IMR-90 (cell line): ENCODE results near the gene GCN1. TPM values are rescaled to one million over a fixed set of nuclear protein-coding genes. Genes with fewer than 3 reads are reported as not detected.

Experiments used
- ATAC-seq: fragments of 200-7000 bp; cut with Tn5 transposase; 2 replicates; pipeline ENCODE4 v1.9.1; 2020; ENCODE audit warnings: low read depth, mild to moderate bottlenecking, moderate library complexity
- BruUV-seq: library from RNA; stranded (reverse); fragments of 400-500 nt; replicated peaks from 2 replicates; lab custom pipeline; 2021; lab: Mats Ljungman, UMichigan
- CTCF ChIA-PET: fragments of 300-600 bp; formaldehyde crosslinking; extraction: SDS; loops from one replicate; lab custom pipeline; 2021; ENCODE audit warnings: antibody characterized with exemption; lab: Yijun Ruan, JAX
- POLR2A ChIA-PET: fragments of 300-600 bp; sonication (Branson Sonifier 250); formaldehyde crosslinking; loops from one replicate; lab custom pipeline; 2022; ENCODE audit warnings: antibody characterized with exemption; ENCODE audit not compliant: unreplicated experiment; lab: Charles Lee
- DNase-seq: peaks from one replicate; pipeline ENCODE4 v3.0.0; 2013
- H2AFZ ChIP-seq: replicated peaks from 2 replicates; pipeline ENCODE3; 2013; ENCODE audit warnings: low read length, mild to moderate bottlenecking; ENCODE audit not compliant: poor library complexity
- H2AK5ac ChIP-seq: 2 replicates; pipeline ENCODE4 v1.6.1; 2013; ENCODE audit warnings: low read depth, low read length, inconsistent platforms
- H2AK9ac ChIP-seq: replicated peaks from 2 replicates; pipeline ENCODE3; 2013; ENCODE audit warnings: mild to moderate bottlenecking, low read depth, low read length, moderate library complexity; ENCODE audit not compliant: poor library complexity
- H2BK120ac ChIP-seq: 2 replicates; pipeline ENCODE4 v1.6.1; 2013; ENCODE audit warnings: low read depth, low read length, inconsistent platforms
- H2BK15ac ChIP-seq: 3 replicates; pipeline ENCODE4 v1.6.1; 2013; ENCODE audit warnings: low read depth, low read length, inconsistent platforms
- H2BK20ac ChIP-seq: 2 replicates; pipeline ENCODE4 v1.6.1; 2013; ENCODE audit warnings: low read depth, mild to moderate bottlenecking, inconsistent platforms, low read length, moderate library complexity
- H2BK5ac ChIP-seq: 2 replicates; pipeline ENCODE4 v1.6.1; 2013; ENCODE audit warnings: mild to moderate bottlenecking, low read depth, low read length, inconsistent platforms; ENCODE audit not compliant: poor library complexity, severe bottlenecking
- H3K14ac ChIP-seq: replicated peaks from 2 replicates; pipeline ENCODE4 v1.6.1; 2013; ENCODE audit warnings: low read depth, low read length, inconsistent platforms
- H3K18ac ChIP-seq: 2 replicates; pipeline ENCODE4 v1.6.1; 2013; ENCODE audit warnings: low read depth, low read length, control low read depth
- H3K23ac ChIP-seq: 2 replicates; pipeline ENCODE4 v1.6.1; 2013; ENCODE audit warnings: low read depth, low read length, inconsistent platforms
- H3K27ac ChIP-seq: 2 replicates; pipeline ENCODE4 v1.5.1; 2013; ENCODE audit warnings: mild to moderate bottlenecking, control low read depth, low read length; ENCODE audit not compliant: insufficient read depth
- H3K27me3 ChIP-seq: 2 replicates; pipeline ENCODE4 v1.6.1; 2013; ENCODE audit warnings: low read length; ENCODE audit not compliant: control insufficient read depth, insufficient read depth
- H3K36me3 ChIP-seq: 2 replicates; pipeline ENCODE4 v1.6.1; 2013; ENCODE audit warnings: low read length, mixed read lengths; ENCODE audit not compliant: control insufficient read depth, insufficient read depth
- H3K4ac ChIP-seq: 2 replicates; pipeline ENCODE4 v1.6.1; 2013; ENCODE audit warnings: low read depth, low read length, inconsistent platforms
- H3K4me1 ChIP-seq: 2 replicates; pipeline ENCODE4 v1.6.1; 2013; ENCODE audit warnings: low read length, mixed read lengths; ENCODE audit not compliant: control insufficient read depth, insufficient read depth
- H3K4me2 ChIP-seq: 2 replicates; pipeline ENCODE4 v1.6.1; 2013; ENCODE audit warnings: low read depth, mild to moderate bottlenecking, control low read depth, low read length, moderate library complexity
- H3K4me3 ChIP-seq: 2 replicates; pipeline ENCODE4 v1.5.1; 2013; ENCODE audit warnings: low read depth, mild to moderate bottlenecking, control low read depth, low read length, moderate library complexity; ENCODE audit not compliant: insufficient read depth
- H3K56ac ChIP-seq: 2 replicates; pipeline ENCODE4 v1.6.1; 2013; ENCODE audit warnings: low read length, inconsistent platforms; ENCODE audit not compliant: insufficient read depth; ENCODE audit errors: extremely low read depth
- H3K79me1 ChIP-seq, 2 experiments: 2 replicates each; pipeline ENCODE4 v1.6.1; 2013; ENCODE audit warnings: low read length in 2 of 2, inconsistent platforms in 1 of 2, low read depth in 1 of 2
- H3K9ac ChIP-seq: 2 replicates; pipeline ENCODE4 v1.6.1; 2013; ENCODE audit warnings: low read depth, low read length, control low read depth
- H3K9me1 ChIP-seq: 2 replicates; pipeline ENCODE4 v1.6.1; 2013; ENCODE audit warnings: low read length, inconsistent platforms; ENCODE audit not compliant: insufficient read depth
- H3K9me3 ChIP-seq: 2 replicates; pipeline ENCODE4 v1.6.1; 2013; ENCODE audit warnings: low read length; ENCODE audit not compliant: control insufficient read depth, insufficient read depth
- H4K20me1 ChIP-seq: 2 replicates; pipeline ENCODE4 v1.6.1; 2013; ENCODE audit warnings: low read length, inconsistent platforms; ENCODE audit not compliant: insufficient read depth
- H4K5ac ChIP-seq: 2 replicates; pipeline ENCODE4 v1.6.1; 2013; ENCODE audit warnings: mild to moderate bottlenecking, low read depth, low read length, control low read depth
- H4K8ac ChIP-seq, 2 experiments: 2 replicates each; pipeline ENCODE4 v1.6.1; 2013; ENCODE audit warnings: low read depth in 2 of 2, low read length in 2 of 2, control low read depth in 1 of 2, inconsistent platforms in 1 of 2
- H4K91ac ChIP-seq: 2 replicates; pipeline ENCODE4 v1.6.1; 2013; ENCODE audit warnings: low read depth, low read length, inconsistent platforms; ENCODE audit not compliant: insufficient read depth
- CEBPB ChIP-seq: IDR thresholded peaks from 2 replicates; pipeline ENCODE4 v1.6.1; 2012; ENCODE audit warnings: low read depth, low read length, improper control_type of control experiment
- FOS ChIP-seq: fragments of 150-350 bp; IDR thresholded peaks from 2 replicates; pipeline ENCODE4 v1.6.1; 2016; ENCODE audit warnings: low read depth, low read length
- WGBS, 2 experiments: methylation state at CpG; one replicate each; pipeline versions ENCODE4 v1.1.5 to v1.1.7; 2013; ENCODE audit warnings: missing lambda C conversion rate in 2 of 2; ENCODE audit not compliant: insufficient read length in 1 of 2; ENCODE audit errors: extremely low coverage in 2 of 2; 5-methylcytosine and 5-hydroxymethylcytosine counted together
- dilution Hi-C: fragments of 300-500 bp; cut with HindIII; formaldehyde crosslinking; loops from one replicate; pipeline ENCODE4 v1.14.3; 2018; ENCODE audit warnings: low sequenced_read_pairs; ENCODE audit not compliant: unreplicated experiment
- in situ Hi-C: fragments of 300-500 bp; cut with MboI; formaldehyde crosslinking; loops from 3 replicates; pipeline ENCODE4 v1.14.3; 2019; ENCODE audit warnings: low sequenced_read_pairs, inconsistent platforms, mixed read lengths
- intact Hi-C: fragments of 100-400 bp; cut with micrococcal nuclease; formaldehyde crosslinking; loops from 2 replicates; pipeline ENCODE4 v1.10.0; 2022
- polyA plus RNA-seq, 3 experiments: library from polyadenylated mRNA; depleted of rRNA; stranded (reverse); fragments of >200 nt; gene quantifications; 2 replicates each; pipeline ENCODE4 v1.2.3, GENCODE V29; 2012; ENCODE audit warnings: low replicate concordance in 1 of 3
- total RNA-seq: library from RNA; depleted of rRNA; stranded (reverse); fragments of >200 nt; gene quantifications from 2 replicates; pipeline ENCODE4 v1.2.3, GENCODE V29; 2012

GCN1 gene
- total and polyA plus RNA-seq, 2 of the 4 experiments (the other 2 are of a cell fraction), result 57.8 to 77.6 TPM

DNA sequence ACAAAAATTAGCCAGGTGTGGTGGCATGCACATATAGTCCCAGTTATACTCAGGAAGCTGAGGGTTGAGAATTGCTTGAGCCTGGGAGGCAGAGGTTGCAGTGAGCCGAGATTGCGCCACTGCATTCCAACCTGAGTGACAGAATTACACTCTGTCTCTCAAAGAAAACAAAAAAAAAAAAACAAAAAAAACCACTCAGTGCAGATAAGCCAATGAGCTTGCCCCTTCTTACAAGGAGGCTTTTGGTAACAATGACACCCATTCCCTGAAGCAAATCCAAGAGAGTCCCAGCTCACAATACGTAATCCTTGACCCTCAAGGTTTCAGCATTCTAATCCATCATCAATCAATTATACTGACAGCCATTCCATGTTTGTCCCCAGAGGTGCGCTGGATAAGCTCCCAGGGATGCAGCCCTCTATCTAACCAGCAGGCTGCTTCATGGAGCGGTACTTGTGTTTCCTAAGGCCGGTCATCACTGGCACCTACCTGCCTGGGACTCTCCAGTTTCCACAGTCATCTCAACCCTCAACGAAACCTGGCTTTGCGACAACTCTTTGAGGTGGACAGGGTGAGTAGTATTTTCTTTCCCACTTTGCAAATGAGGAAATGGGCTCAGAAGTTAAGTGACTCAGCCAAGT, 12.4 kb downstream of the GCN1 start:
- H3K4me2 ChIP-seq, result peak overlapping the region; percentile 7; the same call in 1 of the 2 replicates
- H3K56ac ChIP-seq, result no peak overlapping the region
- peak; percentile 74 for DNase-seq
- H3K9ac ChIP-seq, result no peak overlapping the region
- intact Hi-C loops (no loop called here), dilution Hi-C loops (no loop called here), in situ Hi-C loops (loop anchor here (5.0 kb wide), 1 partner anchor 40 kb away; no protein-coding TSS in a partner anchor)
- H3K9me3 ChIP-seq, result no peaks in the 10 kb centered on the region
- no peak overlapping the region for H4K5ac ChIP-seq
- H3K4ac ChIP-seq, result no peak overlapping the region
- no peak overlapping the region for H3K4me3 ChIP-seq
- H3K9me1 ChIP-seq, result peaks cover 22% of the 10 kb centered on the region
- peak overlapping the region; percentile 32; the same call in 1 of the 2 replicates for H3K27ac ChIP-seq
- no CpG with 5 or more reads among the region's 8 CpGs for WGBS, 2 experiments
- H2BK20ac ChIP-seq, result no peak overlapping the region
- no peak overlapping the region for H2BK120ac ChIP-seq
- peaks cover 53 to 76% of the 10 kb centered on the region in 2 experiments for H3K79me1 ChIP-seq
- peaks cover 56% of the 10 kb centered on the region for H4K20me1 ChIP-seq
- peak; percentile 76 for TF ChIP-seq CEBPB
- no peak for TF ChIP-seq FOS
- no peak overlapping the region for H3K18ac ChIP-seq
- ChIA-PET CTCF (interaction anchor here (0.6 to 0.8 kb wide), 2 partner anchors 25 to 242 kb away, joined by 3 read pairs; no protein-coding TSS in a partner anchor), POLR2A (interaction anchor here (0.6 kb wide), 2 partner anchors 11 to 109 kb away, joined by 5 to 6 read pairs; no protein-coding TSS in a partner anchor)
- H3K36me3 ChIP-seq, result peaks cover 59% of the 10 kb centered on the region
- peak; percentile 58 for ATAC-seq
- H3K27me3 ChIP-seq, result no peaks in the 10 kb centered on the region
- H3K23ac ChIP-seq, result no peak overlapping the region
- H2AFZ ChIP-seq, result no peak overlapping the region
- no peak overlapping the region for H2AK5ac ChIP-seq
- H4K91ac ChIP-seq, result no peak overlapping the region
- H2BK5ac ChIP-seq, result peak overlapping the region; percentile 47
- no peak overlapping the region for H3K14ac ChIP-seq
- peak overlapping the region; percentile 63 for H2AK9ac ChIP-seq
- H2BK15ac ChIP-seq, result no peak overlapping the region
- no TSS peak for BruUV-seq
- H3K4me1 ChIP-seq, result peaks cover 8% of the 10 kb centered on the region
- no peak overlapping the region for H4K8ac ChIP-seq
